AG09319 (cell line): ENCODE measurements around the gene SBK1.
"Not testable (repeated sequence)": the region's sequence is repeated elsewhere in the genome, so short reads cannot be mapped to it uniquely, and the experiment has no call there.

Experiments
- DNase-seq: peaks from one replicate; pipeline ENCODE4 v3.0.0-alpha.2; 2010; ENCODE audit warnings: low read depth; ENCODE audit errors: extremely low read depth

The SBK1 gene

DNA sequence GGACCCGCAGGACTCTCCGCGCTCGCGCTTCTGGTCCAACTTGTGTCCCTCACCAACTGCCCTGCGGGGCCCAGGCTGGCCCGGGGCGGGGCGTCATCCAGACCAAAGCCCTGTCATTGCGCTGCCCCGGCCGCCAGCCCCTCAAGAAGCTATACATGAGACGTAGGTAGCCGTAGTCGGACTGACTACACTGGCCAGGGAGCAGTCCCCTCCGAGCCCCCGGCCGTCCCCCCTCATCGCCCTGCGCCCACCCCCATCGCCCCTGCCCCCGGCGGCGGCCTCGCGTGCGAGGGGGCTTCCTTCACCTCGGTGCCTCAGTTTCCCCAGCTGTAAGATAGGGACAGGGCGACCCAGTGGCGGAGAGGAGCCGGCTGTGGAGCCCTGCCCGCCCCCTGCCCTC, 75.6 kb downstream of the SBK1 start:
- DNase-seq: not testable (repeated sequence)
